GM19395 (cell line): ENCODE data around the gene PRORP.
"Not testable (repeated sequence)": the region's sequence is repeated elsewhere in the genome, so short reads cannot be mapped to it uniquely, and the experiment has no call there.

Experiments
- ATAC-seq: cut with Tn5 transposase; IDR thresholded peaks from one replicate; pipeline ENCODE4 v1.9.1; 2021; ENCODE audit warnings: mild to moderate bottlenecking, moderate library complexity; ENCODE audit not compliant: unreplicated experiment

PRORP gene

GRCh38 chr14:35134329-35135123 lies 12.2 kb downstream of the PRORP start:
- ATAC-seq, result no peak

GRCh38 chr14:35138585-35138984 lies 16.2 kb downstream of the PRORP start:
- no peak for ATAC-seq

- ATAC-seq, result no peak
These were observed 18.6 kb downstream of the PRORP start for GRCh38 chr14:35140718-35141581.

- no peak for ATAC-seq
These were observed 21.7 kb downstream of the PRORP start for GRCh38 chr14:35144029-35144428.

- ATAC-seq, result no peak
These were observed 24.4 kb downstream of the PRORP start for GRCh38 chr14:35146711-35147149.

- ATAC-seq, result no peak
These were observed 24.8 kb downstream of the PRORP start for GRCh38 chr14:35147186-35147585.

GRCh38 chr14:35147711-35148110 lies 25.4 kb downstream of the PRORP start:
- no peak for ATAC-seq

- ATAC-seq, result no peak
These were observed 26.9 kb downstream of the PRORP start for GRCh38 chr14:35149239-35149638.

GRCh38 chr14:35152531-35152930 lies 30.2 kb downstream of the PRORP start:
- ATAC-seq, result not testable (repeated sequence)

- ATAC-seq, result no peak
These were observed 31.7 kb downstream of the PRORP start for GRCh38 chr14:35154016-35154415.

- no peak for ATAC-seq
These were observed 33.6 kb downstream of the PRORP start for GRCh38 chr14:35155962-35156361.

GRCh38 chr14:35158491-35158890 lies 36.1 kb downstream of the PRORP start:
- ATAC-seq, result no peak

GRCh38 chr14:35158951-35159653 lies 36.8 kb downstream of the PRORP start:
- no peak for ATAC-seq

- ATAC-seq, result no peak
These were observed 37.5 kb downstream of the PRORP start for GRCh38 chr14:35159742-35160409.

- ATAC-seq, result no peak
These were observed 38.9 kb downstream of the PRORP start for GRCh38 chr14:35161231-35161630.

GRCh38 chr14:35163384-35163783 lies 41.0 kb downstream of the PRORP start:
- ATAC-seq, result no peak

- ATAC-seq, result no peak
These were observed 42.5 kb downstream of the PRORP start for GRCh38 chr14:35164849-35165248.

- no peak for ATAC-seq
These were observed 45.1 kb downstream of the PRORP start for GRCh38 chr14:35167496-35167895.
